Activated T-cell treated with anti-CD3 and anti-CD28 coated beads for 4 hours (primary cell): ENCODE results near the gene PPT2.

Experiments
- DNase-seq: peaks from one replicate; pipeline ENCODE4 v3.0.0-alpha.2; 2020

PPT2 gene

GRCh38 chr6:32152769-32153563, 975 bp upstream of the PPT2 start:
- no peak for DNase-seq

DNA sequence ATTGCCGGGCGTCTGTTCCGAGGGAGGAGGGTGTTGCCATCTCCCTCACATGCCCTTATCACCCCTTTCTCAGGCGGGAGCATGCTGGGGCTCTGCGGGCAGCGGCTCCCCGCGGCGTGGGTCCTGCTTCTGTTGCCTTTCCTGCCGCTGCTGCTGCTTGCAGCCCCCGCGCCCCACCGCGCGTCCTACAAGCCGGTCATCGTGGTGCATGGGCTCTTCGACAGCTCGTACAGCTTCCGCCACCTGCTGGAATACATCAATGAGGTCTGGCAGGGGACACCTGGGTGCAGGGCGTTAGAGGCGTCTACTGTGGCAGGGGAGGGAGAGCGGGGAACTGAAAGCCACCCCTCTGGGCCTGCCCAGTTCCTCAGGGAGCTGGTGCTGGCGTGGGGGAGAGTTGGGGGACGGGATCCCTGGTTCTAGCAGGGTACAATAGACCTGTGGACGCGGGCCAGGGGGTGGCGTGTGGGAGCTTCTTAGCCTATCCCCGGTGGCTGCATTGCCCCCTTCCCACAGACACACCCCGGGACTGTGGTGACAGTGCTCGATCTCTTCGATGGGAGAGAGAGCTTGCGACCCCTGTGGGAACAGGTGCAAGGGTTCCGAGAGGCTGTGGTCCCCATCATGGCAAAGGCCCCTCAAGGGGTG, 697 bp downstream of the PPT2 start:
- peak; percentile 32 for DNase-seq

DNA sequence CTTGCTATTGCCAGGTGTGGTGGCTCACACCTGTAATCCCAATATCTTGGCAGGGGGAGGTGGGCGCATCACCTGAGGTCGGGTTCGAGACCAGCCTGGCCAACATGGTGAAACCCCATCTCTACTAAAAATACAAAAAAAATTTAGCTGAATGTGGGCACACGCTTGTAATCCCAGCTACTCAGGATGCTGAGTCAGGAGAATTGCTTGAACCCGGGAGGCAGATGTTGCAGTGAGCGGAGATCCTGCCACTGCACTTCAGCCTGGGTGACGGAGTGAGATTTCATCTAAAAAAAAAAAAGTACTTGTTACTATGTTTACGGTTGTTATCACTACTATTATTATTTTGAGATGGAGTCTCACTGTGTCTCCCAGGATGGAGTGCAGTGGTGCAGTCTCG, 3.0 kb downstream of the PPT2 start:
- no peak for DNase-seq

DNA sequence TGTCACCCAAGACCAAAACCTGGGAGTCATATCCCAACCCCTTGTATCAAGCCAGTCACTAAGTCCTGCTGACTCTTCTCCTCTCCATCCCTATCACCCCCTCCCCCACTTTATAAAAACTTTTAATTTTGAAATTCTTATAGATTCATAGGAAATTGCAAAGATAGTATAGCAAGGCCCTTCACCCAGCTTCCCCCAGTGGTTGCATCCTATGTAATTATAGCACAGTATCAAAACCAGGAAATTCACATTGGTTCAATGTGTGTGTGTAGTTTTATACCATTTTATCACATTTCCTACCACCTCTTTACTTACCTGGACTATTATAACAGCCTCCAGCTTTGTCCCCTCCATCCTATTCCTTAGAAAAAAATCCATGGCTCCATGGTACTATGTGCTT, 4.1 kb downstream of the PPT2 start:
- DNase-seq = no peak

GRCh38 chr6:32163559-32164258, 9.8 kb downstream of the PPT2 start:
- DNase-seq = no peak

GRCh38 chr6:32164295-32164694, 10.4 kb downstream of the PPT2 start, which contains the start of gene EGFL8:
TSS of gene EGFL8 (plus strand) at chr6:32164595. CDS start at chr6:32166166, 1,571 bp downstream.
- no peak for DNase-seq

DNA sequence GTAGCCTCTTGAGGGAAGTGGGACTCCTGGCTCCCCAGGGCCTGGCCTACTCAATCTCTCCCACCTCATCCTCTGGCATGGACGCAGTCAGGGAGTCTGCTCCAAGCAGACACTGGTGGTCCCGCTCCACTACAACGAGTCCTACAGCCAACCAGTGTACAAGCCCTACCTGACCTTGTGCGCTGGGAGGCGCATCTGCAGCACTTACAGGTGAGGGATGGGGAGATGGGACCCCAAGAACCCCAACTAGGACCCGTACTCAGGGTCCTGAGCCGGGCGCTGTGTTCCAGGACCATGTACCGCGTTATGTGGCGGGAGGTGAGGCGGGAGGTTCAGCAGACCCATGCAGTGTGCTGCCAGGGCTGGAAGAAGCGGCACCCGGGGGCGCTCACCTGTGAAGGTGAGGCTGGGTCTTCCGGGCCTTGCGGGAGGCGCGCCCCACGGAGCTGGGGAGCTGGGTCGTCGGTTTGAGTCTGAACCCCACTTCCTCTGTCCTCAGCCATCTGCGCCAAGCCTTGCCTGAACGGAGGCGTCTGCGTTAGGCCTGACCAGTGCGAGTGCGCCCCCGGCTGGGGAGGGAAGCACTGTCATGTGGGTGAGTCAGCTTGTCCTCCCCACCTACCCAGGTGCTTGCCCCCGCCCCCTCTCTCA, 12.6 kb downstream of the PPT2 start:
- DNase-seq = no peak

- DNase-seq = no peak
Measured at GRCh38 chr6:32167154-32167760, 13.3 kb downstream of the PPT2 start.

- no peak for DNase-seq
Measured at GRCh38 chr6:32167761-32168262, 13.9 kb downstream of the PPT2 start.

DNA sequence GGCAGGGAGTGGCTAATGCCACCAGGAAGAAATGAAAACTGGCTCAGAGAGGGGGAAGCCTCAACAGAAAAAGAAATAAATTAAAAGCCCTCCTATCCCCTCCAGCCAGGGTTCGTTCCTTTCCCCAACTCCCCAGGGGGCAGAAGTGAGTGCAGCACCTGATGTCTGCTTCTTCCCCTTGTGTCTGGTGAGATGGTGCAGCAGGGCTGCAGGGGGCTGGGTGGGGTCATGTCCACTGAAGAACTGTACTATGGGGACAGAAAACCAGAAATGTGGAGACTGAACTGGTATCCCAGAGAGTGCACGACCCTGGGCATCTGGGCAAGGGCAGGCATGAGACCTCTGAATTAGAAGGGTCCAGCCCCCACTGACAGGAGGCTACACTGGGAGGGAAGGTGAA, 14.4 kb downstream of the PPT2 start:
- DNase-seq = no peak

DNA sequence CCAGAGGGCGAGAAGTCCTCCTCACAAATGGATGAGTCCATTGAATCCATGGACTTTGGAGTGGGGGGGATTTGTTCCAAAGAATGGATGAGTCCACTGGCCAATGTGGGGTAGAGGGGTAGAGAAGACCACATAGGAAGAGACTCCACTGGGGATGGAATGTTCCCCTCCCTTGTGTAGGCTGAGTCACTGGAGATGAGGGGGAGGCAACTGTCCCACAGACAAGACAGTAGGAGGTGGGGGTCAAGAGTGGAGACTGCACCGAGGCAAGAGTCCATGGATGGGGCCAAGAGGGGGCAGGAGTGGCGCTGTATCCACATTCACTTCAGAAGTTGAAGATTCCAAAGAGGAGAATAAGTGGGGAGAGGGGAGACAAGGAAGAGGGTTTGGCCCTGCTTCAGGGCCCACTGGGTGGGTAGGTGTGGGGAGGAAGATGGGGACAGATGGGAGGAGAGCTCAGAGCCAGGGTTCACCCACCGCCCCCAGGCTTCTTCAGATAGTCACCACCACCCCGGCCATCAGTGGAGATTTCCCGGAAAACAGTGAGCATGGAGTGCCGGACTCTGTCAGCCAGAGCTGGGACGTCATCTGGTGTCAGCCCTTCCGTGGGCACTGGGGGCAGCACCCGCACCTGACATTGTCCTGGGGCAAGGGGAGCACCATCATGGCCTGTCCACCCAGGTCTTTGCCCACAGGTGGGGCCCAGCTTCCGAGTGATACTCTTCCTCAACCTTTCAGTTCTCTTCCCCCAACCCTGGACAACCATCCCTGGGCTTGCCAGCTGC, 15.1 kb downstream of the PPT2 start:
- DNase-seq = no peak

DNA sequence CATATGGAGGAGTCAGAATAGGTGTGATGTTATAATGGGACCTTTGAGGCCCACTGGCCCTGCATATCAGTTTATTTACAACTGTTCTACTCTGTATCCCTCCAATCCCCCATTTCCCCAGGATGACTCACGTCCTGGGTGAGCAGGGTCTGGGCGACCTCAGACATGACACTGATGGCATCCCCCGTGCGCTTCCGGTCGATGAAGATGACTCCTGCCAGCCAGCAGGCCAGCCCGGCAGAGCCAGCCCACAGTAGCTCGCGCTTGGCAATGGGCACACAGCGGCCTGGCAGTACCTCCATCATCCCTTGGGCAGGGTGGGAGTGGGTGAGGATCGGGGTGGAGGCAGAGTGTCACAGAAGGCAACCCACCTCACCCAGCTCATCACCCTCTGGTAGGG, 16.4 kb downstream of the PPT2 start:
- DNase-seq = no peak

GRCh38 chr6:32171234-32171633, 17.3 kb downstream of the PPT2 start:
- DNase-seq = no peak

DNA sequence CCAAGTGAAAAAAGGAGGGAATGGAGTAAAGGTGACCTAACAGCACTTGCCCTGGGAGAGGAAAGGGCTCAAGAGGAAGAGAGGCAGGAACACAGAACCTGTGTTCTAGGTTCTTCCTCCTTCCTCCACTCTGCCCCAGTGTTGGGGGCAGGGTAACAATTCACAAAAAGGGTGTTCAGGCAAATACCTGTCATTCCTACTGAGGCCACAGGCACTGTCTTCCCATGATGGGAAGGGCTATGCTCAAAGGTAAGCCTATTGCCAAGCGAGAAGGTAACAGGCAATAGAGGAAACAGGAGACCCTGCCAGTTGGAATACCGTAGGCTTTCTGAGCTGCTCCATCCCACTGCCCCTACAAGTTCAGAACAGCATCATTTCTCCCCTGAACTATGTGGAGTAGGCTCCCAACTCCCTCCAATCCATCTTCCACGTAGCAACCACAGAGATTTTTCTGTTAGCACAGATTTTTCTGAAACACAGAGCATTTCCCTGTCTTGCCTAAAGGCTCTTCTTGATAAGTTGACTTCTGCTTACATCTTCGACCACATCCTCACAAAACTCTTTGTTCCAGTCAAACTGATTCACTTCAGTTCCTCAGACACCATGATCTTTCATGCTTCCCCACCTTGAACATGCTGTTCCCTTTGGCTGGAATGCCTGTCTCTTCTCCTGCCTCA, 19.2 kb downstream of the PPT2 start:
- DNase-seq = no peak

- DNase-seq = no peak
Measured at GRCh38 chr6:32174416-32174815, 20.5 kb downstream of the PPT2 start.

DNA sequence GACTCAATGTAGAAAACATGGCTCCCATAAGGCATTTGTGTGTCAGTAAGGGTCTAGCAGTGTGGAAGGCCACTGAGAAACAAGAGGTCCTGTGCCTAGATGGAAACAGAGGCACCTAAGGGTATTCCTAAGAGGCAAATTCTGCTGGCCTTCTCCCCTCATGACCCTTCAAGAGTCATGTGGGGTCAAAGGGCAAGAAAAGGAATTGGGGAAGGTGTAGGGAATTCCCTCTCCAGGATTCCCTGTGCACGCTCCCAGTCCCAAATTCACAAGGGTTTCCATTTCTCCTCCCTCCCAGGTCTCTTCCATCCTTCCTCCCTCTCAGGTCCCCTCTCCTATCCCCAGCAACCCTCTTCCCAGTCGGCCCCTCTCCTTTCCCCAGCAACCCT, 21.4 kb downstream of the PPT2 start:
- no peak for DNase-seq

- peak; percentile 95 for DNase-seq
Measured at GRCh38 chr6:32175711-32176475, 22.0 kb downstream of the PPT2 start, which contains the start of gene AGPAT1. TSS of gene AGPAT1 (minus strand) at chr6:32176084. CDS start at chr6:32171496, 4,588 bp downstream.

DNA sequence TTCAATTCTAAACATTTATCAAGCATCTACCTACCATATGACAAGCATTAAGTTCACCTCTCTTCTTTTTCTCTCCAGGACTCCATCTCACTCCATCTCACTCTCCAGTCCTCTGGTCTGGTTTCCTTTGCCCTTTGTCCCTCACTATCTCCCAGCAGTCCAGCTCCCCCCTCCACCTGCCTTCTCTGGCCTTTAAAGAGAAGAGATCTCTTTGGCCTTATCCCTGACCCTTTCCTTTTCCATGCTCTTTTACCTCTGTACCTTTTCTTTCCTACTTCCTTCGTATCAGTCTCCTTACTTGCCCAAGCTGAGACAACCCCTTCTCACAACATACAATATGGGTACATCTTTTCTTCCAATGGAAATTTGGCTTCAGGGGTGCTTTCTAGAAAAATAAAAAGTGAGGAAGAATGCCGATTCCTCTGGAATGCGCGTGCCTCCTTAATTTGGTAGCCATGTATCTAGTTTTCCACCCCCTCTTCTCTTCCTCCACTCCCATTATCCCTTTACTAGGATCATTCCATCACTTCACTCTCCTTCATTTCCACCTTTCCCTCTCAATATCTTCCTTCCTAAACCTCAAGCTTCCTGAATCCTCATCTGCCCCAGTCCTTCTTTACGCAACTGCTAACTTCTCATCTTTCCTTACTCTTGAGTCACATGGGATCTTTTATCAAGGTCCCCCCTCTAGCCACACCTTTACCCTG, 22.7 kb downstream of the PPT2 start:
- no peak for DNase-seq

DNA sequence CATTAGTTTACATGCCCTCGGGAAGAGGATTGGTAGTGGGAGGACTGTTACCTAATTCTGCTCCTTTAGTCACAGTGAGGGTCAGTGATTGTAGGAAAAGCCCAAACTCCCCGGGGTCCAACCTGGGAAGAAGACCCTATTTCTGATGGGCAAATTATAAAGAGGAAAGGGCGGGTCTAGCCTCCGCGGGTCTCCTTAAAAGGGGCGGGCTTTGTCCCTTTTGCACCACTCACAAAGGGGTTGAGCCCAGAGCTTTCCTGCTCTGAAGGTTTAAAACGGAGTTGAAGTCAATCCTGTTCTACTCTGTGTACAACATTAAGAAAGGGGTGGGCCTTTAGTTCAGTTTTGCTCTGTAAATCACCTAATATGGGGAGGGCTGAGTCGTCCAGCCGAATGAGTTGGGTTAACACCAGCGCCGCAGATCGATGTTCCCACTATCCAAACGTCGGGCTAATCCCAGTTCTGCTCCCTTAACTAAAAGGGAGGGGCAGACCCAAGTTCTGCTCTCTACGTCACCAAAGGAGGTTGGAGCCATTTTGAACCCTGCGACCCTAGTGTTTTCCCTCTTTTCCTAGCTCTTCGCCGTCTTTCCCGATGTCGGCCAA, 23.3 kb downstream of the PPT2 start:
- no peak for DNase-seq
